SW 1271 (cell line): Measurements from ENCODE around the gene DDOST.
"Not testable (repeated sequence)": the region's sequence is repeated elsewhere in the genome, so short reads cannot be mapped to it uniquely, and the experiment has no call there.

ENCODE experiments used
- DNase-seq, 2 experiments: peaks; one replicate each; lab custom pipeline; 2025; lab: John Stamatoyannopoulos, UW

Gene DDOST

DNA sequence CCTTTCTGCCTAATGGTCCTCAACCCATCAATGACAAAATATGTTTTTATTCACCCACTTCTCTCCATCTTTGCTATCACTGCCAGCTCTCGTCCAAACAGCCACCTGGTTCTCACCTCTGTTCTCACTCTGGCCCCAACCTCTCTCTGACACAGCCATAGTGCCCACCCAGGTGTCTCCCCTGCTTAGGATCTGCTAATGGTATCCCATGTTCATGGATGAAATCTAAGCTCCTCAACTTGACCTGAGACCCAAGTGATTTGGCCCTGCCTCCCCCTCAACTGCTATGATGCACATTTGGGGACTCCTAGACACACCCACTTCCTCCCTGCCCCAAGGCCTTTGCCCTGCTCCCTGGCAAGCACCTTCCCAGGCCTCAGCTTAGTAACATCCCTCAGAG, 30.7 kb upstream of the DDOST start:
- DNase-seq: no peak

DNA sequence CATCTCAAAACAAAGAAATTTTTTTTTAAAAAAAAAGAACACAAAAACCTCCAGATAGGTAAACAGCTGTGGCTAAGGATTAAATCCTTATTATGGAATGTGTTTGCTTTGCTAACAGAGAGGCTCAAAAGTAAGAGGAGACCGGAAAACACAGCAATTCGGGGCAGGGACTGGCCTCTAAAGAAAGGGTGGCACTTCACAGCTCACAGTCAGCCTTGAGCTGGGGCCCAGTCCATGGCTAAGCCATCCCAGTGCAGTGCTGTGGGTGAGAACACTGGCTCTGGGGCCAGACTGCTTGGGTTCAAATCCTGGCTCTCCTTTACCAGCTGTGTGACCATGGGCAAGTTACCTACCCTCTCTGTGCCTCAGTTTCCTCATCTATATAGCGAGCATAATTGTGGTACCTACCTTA, 28.5 kb upstream of the DDOST start:
- DNase-seq: no peak

DNA sequence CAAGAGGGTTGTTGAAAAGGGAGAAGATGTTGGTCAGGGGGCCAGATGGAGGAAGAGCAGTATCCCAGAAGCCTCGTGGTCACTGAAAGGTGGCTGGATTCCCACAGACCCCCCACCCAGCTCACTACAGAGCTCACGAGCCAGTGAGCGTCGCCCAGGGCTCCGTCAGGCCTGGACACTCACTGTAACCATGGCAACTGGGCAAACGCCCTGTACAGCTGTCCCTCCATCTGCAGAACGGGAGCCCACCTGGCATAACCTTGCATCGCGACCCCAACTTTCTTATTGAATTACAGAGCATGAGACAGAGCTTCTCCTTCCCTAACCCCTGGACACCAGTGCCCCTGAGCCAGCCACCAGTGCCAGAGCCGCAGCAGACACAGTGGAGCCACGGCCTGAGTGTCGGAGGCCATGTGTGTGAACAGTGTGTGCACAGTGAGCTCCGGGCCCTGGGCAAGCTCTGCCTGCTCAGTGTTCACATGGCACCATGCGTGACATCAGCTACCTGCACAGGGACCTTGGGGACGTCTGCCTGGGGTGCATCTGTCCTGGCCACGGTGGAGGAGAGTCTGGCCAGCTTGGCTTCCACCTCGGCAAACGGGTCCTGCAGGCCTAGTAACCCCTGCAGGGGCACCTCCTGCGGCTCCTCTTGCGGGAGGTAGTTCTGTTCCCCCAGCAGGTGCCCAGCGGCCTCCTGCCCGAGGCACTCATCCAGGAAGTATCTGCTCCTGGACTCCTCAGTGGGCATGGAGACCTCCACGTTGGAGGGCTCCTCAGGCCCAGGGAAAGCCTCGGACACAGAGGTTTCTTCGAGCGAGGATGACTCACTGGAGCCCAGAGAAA, 25.9 kb upstream of the DDOST start:
- no peak for DNase-seq

DNA sequence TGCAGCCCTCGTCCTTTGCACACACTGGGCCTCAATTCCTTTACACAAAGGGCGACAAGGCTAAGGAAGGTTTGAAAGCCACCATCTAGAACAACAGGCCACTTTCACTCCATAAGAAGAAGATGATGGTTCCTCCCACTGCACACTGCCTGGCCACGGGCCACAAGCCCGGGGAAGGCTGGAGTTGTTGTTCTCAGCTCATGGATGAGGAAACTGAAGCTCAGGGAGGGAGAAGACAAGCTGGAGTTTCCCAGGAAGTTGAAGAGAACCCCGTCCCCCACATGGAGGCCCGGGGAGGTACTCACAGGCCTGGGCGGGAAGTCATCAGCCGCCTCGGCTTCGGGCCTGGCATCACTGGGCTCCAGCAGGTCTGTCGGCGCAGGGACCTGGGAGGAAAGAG, 24.6 kb upstream of the DDOST start:
- no peak for DNase-seq

DNA sequence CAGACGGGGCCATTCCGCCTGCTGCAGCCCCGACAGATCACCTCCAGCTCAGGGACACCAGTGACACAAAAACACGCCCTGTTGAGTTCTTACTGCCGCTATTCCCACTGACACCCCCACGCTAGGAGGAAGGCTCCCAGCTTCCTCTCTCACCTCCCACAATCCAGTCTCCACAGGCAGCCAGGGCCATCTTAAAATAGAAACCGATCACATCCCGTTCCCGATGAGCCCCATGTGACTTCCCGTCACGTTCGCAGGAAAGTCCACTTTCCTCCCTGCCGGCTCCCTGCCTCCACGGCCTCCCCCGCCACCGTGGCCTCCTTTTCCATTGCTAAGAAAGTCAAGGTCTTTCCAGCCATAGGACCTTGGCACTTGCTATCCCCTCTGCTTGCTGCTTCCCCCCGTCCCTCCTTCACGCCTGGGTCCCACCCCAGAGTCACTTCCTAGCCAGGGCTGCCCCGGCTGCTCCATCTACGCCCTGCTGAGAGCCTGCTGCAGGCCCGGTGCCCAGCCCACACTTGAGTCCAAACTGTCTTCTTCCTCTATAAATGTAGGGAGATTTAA, 24.0 kb upstream of the DDOST start:
- DNase-seq: no peak

DNA sequence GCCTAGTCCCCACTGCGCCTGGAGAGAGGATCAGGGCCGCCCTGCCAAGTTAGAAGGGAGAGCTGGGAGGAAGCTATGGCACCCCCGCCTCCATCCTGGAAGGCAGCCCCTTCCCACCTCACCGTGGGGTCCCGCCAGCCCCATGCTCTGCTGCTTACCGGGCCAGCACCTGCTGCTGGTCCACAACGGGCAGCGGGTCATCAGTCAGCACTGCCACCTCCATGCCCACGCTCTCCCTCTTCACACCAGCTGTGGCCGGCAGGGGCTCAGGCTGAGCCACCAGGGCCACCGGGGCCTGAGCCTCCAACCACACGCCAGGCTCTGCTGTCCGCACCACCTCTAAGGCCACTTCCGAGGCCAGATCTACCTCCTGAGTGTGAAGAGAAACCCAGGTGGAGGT, 23.5 kb upstream of the DDOST start:
- DNase-seq: no peak

DNA sequence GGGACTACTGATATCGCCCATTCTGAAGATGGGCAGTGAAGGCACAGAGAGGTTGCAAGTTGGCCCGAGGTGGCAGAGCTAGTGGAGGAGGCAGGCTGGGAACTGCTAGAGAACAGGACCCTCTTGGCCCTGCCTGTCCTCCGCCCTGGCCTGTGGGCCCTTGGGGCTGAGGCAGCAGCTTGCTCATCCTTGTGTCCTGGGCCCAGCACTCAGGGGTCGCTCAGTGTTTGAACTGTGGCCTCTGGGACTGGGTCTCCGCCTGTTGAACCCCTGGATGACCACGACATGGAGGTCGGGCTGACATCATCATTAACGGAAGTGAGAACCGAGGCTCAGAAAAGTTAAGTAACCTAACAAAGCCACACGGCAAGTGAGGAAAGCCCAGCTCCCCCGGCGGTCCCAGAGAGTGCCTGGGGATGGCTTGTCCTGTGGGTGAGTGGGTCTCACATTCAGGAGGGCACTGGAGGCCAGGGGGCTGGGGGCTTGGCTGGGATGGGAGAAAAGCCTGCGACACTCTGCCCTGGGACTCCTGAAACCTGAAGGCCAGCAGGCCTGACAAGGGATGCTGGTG, 23.0 kb upstream of the DDOST start:
- DNase-seq: no peak

DNA sequence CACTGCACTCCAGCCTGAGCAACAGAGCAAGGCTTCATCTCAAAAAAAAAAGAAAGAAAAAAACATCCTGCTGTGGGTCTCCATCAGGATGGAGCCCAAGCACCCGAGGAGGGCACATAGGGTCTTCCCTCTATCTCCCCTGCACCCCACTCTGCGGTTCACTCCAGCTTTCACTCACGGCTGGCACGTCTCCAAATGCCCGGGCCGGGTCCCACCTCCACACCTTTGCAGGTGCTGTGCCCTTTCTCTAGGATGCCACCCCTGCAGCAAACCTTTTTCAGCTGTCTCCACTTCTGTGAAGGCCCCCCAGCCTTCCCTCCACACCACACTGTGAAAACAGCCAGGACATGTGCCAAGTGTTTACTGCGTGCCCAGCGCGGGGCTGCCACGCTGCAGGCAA, 22.4 kb upstream of the DDOST start:
- no peak for DNase-seq

DNA sequence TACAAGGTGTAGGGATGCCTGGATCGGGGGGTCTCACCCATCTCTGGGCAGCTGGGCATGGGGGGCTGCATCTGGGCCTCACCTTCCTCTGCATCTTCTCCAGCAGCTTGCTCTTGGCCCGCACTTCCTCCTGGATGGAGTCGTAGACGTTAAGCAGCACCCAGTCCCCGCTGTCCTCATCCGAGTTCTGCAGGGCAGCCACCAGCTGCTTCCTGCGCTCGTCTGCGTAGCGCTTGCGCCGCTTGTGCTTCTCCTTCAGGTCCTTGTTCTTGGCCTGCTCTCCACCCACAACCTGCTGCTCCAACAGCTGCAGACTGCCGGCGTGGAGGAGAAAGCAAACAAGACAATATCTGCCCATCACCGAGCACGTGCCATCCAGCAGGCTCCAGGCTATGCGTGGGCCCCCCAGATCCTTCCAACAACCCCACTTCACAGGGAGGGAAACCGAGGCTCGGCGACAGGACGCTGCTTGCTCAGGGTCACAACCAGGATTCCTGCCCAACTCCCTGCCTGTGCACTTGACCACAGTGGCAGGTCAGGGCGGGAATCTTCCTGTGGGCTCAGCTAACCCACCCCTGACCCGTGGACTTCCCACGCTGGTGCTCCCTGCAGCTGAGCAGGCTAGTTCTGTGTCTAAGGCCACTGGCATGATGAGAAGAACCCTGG, 21.5 kb upstream of the DDOST start:
- DNase-seq: no peak

DNA sequence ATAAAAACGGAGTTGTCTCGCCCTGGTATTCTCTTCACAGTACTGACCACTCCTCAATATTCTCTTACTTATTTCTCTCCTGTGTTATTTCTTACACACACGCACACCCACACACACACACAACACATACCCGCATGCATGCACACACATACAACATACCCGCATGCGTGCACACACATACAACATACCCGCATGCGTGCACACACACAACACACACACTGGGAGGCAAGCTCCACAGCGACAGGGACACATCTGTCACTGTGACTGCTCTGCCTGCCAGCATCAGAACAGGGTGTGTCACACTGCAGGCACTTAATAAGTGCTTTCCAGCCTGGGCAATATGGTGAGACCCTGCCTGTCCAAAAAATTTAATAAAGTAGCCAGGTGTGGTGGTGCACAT, 20.8 kb upstream of the DDOST start:
- no peak for DNase-seq

DNA sequence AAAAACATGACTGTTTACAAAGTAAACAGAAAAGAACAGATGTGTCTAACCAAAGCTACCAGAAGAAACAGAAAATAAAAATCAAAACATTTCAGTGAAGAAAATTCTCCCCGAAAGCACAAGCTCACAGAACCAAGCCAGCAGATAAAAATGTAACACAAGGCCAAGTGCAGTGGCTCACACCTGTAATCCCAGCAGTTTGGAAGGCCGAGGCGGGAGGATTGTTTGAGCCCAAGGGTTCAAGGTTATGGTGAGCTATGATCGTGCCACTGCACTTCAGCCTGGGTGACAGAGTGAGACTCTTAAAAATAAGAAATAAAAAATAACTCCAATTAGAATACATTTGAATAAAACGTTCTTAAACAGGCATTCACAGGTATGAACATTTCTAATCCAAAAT, 19.1 kb upstream of the DDOST start:
- no peak for DNase-seq

DNA sequence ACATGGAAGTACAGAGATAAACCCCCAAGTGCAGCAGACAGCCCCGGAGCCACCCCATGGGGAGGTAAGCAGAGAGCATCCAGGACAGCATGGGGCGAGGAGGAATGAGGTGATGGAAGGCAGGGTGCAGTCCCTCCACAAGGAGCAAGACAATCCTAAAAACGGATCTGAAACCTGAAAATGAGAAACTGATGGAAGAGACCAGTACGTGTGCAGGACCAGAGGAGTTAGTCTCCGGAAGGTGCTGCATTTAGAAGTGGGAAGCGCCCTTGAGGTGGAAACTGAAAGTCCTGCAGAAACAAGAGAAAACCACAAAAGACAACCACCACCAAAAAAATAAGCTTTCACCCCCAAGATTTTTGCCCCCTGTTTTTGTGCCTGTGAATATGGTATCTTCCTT, 17.4 kb upstream of the DDOST start:
- DNase-seq: no peak

DNA sequence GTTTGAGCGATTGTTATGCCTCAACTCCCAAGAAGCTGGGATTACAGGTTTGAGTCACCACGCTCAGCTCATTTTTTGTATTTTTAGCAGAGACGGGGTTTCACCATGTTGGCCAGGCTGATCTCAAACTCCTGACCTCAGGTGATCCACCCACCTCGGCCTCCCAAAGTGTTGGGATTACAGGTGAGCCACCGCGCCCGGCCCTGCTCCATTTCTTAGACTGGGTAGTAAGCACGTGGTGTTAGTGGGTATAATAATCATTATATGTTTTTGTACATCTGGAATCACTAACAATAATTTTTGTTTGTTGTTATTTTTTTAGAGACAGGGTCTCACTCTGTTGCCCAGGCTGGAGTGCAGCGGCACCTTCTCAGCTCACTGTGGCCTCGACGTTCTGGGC, 12.5 kb upstream of the DDOST start:
- DNase-seq: not testable (repeated sequence)

DNA sequence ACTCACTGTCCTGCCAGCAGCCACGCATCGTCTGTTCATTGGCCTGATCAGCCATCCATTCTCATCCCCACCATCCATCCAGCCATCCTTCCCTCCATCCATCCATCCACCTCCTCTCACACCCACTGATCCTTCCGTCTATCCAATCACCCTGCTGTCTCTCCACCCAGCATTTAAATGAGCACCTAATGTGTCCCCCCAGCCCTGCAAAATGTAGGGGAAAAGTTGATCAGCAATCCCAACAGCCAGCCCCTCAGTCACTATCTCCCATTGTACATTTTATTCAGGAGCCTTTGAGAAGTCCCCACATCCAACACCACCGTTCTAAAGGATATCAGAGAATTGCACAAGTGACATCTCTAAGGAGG, 11.1 kb upstream of the DDOST start:
- no peak for DNase-seq

DNA sequence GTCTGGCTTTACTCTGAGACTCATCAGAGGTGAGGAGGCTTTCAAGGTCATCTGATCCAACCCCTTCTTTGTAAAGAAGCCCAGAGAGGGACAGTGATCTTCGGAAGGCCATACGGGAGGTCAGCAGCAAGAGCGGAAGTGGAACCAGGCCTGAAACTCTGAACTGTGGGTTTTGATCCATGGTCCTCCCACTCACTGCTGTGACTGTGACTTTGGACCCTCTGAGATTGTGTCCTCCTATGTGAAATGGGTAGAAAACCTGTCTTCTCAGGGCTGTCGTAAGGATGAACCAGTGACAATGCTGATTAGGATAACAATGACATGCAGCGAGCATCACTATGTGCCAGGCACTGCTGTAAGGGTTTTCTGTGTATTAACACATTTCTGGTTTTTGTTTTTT, 9.8 kb upstream of the DDOST start:
- no peak for DNase-seq

DNA sequence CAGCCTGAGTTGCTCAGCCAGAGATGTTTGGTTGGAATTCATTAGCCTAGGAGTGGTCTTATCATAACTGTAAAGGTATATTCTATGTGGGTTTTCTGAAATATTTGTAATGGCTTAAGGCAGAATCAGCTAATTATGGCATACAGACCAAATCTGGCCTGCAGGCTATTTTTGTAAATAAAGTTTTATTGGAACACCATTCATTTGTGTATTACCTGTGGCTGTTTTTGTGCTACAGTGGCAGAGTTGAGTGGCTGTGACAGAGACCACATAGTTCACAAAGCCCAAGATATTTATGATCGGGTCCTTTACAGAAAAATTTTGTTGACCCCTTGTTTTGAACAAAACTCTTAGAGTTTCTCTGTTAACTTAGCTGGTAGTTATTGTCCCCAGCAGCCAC, 7.4 kb upstream of the DDOST start:
- DNase-seq: no peak

DNA sequence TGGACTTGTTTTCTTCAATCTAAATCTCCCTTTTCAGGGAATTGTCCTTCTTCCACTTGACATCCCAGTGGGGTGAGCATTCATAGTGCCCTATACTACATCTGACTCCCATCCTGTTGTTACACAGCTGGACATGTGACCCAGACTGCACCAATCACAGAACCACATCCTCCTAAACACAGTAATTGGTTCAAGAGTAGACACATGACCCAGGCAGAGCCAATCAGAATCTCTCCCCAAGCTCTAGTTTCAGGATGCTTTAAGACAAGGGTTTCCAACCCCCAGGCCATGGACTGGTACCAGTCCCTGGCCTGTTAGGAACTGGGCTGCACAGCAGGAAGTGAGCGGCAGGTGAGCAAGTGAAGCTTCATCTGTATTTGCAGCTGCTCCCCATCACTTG, 5.6 kb upstream of the DDOST start:
- DNase-seq: peak in 1 of 2 experiments; percentile 6

DNA sequence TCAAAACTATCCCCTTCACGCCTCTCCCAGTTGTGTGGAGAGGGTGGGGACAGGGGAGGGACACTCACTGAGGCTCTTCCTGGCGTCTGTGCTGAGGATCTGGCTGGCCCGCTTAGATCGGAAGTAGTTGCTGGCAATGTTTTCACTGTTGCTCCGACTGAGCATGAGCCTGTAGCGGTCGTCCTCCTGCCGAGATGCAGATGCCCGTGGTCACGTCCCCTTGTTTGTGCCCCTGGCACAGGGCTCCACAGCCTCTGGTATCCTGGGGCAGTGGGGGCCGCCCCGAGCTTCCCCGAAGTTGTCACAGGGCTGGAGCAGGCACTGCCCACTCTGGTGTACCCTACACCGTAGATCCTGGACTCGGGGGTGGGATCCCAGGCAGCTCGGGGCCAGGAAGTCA, 5.0 kb upstream of the DDOST start:
- DNase-seq: no peak

DNA sequence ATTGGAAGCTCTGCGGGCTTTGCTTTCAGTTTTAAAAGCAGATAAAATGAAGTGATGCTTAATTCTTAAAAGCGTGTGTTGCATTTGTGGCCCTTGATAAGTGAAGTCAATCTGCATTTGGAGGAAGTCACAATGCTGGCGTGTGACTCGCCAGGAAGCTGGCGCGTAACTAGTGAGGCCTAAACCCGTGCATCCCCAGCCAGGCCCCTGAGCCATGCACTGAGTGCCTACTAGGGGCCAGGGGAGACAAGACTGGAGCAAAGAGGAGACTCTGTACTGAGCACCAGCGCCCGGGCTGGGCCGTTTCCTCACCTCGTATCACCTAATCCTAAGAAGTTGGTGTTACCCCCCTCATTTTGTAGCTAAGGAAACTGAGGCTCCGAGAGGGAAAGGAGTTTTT, 4.6 kb upstream of the DDOST start:
- no peak for DNase-seq

DNA sequence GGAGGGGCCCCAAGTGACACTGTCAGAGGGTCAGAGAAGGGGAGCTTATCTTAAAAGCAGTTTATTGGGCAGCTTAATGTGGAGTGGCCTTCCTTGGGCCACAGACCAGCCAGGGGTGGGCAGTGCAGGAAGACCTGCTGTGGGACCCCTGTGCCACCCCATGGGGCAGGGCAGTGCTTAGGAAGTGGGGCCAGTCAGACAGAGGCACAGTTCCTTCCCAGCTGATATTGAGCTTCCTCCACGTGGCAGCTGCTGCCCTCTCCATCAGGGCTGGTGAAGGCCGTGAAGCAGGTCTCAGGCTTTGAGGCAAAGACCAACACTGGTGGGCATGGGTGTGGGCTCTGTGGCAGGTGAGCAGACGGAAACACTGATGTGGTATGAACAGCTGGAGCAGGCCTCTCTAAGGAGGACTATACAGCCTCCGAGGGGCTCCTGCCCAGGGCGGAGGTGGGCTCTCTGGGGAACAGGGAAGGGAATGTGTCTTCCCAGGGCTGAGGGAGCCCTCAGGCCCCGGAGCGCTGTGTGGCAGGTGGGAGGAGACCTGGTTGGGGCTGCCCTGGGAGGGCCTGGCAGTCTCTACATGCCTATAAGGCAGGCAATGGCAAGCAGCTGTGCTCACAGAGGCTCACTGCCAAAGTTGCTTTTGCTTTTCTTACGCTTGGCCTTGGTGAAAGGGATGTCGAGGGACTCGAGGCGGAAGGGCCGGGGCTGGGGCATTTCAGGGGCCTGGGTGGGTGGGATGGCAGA, 3.0 kb upstream of the DDOST start:
- no peak for DNase-seq

DNA sequence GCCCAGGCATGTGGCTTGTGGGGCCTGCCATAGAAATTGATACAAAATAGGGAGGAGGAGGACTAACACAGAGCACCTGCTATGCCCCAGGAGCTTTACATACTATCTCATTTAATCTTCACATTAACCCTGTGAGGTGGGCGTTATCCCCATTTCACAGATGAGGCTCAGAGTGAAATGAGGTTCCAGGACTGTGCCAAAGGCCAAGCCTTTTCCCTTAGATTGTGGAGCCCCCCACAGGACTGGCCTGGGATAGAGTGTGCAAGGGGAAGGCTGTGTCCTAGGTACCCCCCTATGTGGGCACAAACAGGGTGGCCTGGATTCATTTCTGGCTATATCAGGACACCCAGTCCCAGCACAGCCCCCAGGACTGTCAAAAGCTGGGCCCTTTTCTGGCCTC, 2.2 kb upstream of the DDOST start:
- DNase-seq: no peak

DNA sequence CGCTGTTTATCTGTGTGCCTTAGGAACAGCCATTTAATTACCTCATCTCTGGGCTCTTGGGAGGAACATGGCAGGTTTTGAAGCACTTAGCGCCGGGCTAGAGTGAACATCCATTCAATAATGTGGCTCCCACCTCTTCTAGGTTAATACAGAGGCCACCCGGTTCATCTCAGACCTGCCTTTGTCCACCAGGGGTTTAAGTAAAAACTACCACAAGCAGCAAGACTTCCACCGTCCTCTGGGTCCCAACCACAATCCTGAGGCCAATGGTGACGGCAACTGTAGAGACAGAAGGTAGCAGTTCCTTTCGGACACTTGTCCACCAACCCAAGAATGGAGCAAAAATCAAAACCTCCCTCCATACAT, 924 bp upstream of the DDOST start:
- no peak for DNase-seq

DNA sequence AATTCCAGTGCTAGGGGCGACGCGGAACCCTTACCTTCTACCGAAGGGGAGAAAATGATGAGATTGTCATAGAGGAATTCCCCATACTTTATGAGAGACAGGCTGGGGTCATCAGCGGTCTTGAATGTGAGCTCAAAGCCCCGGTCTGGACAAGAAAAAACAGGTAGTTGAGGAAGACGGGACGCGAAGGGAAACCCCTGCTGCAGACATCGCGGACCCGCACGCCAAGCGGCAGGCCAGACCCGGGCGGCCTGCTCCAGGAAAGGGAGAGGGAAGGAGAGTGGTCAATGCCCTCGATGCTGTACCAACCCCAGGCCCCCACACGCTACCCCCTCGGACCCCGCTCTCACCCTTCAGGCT, 342 bp downstream of the DDOST start:
- DNase-seq: no peak
